Neuron (in vitro differentiated cells): ENCODE results near the gene C15orf61.

Source experiments
- H2AFZ ChIP-seq: one replicate; pipeline ENCODE4 v1.6.1; 2013; ENCODE audit warnings: low read depth, mild to moderate bottlenecking, inconsistent platforms, low read length, moderate library complexity
- H3K27me3 ChIP-seq: one replicate; pipeline ENCODE4 v1.6.1; 2013; ENCODE audit warnings: low read length; ENCODE audit not compliant: insufficient read depth
- H3K36me3 ChIP-seq: one replicate; pipeline ENCODE4 v1.6.1; 2013; ENCODE audit warnings: low read length; ENCODE audit not compliant: insufficient read depth
- H3K4me1 ChIP-seq: one replicate; pipeline ENCODE4 v1.6.1; 2013; ENCODE audit warnings: low read length; ENCODE audit not compliant: insufficient read depth
- H3K4me3 ChIP-seq: 2 replicates; pipeline ENCODE4 v1.5.1; 2013; ENCODE audit warnings: mild to moderate bottlenecking, low read length, moderate library complexity
- H3K9me3 ChIP-seq: one replicate; pipeline ENCODE4 v1.6.1; 2013; ENCODE audit warnings: low read length

The C15orf61 gene

DNA sequence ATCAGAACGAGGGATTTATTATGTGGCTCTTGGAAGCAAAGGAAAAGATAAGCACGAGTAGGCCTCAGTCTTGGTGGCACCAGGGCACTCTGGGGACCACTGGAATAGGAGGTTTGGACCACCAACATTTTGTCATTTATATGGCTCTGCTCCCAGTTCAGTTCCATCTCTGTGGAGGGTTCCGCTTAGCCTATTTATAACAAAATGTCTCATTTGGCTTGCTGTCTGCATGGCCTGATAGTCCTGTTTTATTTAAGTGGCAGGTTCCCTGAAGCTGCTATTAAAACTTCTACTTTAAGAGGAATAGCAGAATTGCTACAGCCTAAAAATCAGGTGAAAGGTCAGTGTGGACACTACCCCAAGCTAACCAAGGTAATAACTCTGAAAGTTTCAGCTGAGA, 48.7 kb downstream of the C15orf61 start:
- no peaks in the 10 kb centered on the region for H3K9me3 ChIP-seq
- no peaks in the 10 kb centered on the region for H3K36me3 ChIP-seq

DNA sequence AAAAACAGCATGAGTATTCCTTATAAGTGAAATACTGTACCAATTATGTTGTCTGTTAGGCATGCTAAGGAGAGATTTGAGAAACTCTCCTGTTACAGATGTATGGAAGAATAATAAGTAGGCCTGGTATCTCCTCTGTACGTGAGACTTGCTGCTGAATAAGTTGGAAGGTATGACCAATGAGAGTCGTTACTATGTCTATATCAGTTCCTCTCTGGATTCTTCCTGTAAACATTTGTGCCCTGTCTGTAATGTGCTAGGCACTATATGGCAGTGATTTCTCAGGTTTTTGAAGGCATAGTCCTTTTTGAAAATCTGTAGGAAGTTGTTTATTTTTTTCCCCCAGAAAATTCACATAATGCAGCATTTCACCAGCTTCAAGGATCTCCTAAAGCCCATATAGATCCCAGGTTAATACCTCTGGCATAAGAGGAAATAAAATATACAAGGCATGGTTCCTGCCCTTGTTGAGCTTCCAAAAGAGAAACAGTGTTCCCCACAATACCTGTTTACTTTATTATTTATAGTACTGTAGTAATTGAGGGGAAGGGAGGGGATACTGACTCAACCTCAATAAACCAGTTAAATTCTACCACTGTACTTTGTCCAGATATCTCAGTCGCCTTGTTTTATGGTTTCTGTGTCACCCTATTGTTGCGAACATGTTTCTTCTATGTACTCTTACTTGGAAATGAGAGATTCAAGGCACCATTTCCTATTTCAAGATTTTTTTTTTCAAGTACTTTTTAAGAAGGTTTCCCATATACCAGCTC, 50.1 kb downstream of the C15orf61 start:
- Histone ChIP-seq H3K9me3 (no peaks in the 10 kb centered on the region), H3K4me3 (no peak overlapping the region), H2AFZ (no peak overlapping the region), H3K27me3 (no peaks in the 10 kb centered on the region), H3K4me1 (peaks cover 11% of the 10 kb centered on the region), H3K36me3 (no peaks in the 10 kb centered on the region)

More for the DNA sequence above, 48.7 kb downstream of the C15orf61 start:
- H2AFZ ChIP-seq, result no peak overlapping the region
- H3K4me3 ChIP-seq, result no peak overlapping the region
- H3K4me1 ChIP-seq, result peaks cover 15% of the 10 kb centered on the region
- no peaks in the 10 kb centered on the region for H3K27me3 ChIP-seq

DNA sequence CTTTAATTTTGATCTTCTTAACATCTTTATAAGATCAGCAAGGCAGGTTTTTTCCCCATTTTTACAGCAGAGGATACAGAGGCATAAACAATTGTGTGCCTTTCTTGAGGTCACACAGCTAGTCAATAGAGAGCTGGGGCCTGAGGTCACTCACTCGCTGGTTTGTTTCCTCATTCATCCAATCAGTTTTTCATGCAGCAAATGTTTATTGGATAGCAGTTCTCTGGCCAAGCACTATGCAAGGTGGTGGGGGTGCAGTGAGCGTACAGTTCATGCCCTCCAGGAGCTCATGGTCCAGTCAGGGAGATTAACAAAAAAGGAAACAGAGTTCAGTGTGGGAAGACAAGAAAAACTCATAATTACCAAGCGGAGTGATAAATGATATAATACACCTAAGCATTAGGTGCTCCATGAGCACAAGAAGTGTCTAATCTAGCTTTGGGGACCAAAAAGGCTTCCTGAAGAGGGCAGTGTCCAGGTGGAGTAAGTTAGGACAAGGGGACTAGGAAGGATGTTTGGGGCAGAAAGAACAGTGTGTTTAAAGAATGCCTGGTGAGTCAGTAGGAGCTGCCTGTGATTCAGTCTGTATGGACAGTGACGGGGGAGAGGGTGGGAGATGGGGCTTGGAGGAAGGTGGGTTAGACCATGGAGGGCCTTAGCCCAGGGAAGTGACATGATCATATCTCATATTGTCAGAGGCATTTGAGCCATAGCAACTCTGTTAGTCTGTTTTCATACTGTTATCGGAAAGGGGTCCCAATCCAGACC, 50.9 kb downstream of the C15orf61 start:
- Histone ChIP-seq H3K4me1 (peaks cover 11% of the 10 kb centered on the region), H3K36me3 (no peaks in the 10 kb centered on the region), H3K9me3 (no peaks in the 10 kb centered on the region), H3K4me3 (no peak overlapping the region), H3K27me3 (no peaks in the 10 kb centered on the region), H2AFZ (no peak overlapping the region)

DNA sequence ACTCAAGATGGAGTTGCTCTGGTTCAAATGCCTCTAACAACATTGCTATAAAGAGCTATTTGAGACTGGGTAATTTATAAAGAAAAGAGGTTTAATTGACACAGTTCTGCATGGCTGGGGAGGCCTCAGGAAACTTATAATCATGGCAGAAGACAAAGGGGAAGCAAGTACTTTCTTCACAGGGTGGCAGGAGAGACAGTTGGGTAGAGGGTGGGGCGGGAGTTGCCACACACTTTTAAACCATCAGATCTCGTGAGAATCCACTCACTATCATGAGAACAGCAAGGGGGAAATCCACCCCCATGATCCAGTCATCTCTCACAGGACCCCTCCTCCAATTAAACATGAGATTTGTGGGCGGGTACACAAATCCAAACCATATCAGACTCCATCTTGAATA, 52.3 kb downstream of the C15orf61 start:
- Histone ChIP-seq H3K4me1 (peaks cover 11% of the 10 kb centered on the region), H2AFZ (no peak overlapping the region), H3K36me3 (no peaks in the 10 kb centered on the region), H3K9me3 (no peaks in the 10 kb centered on the region), H3K4me3 (no peak overlapping the region), H3K27me3 (no peaks in the 10 kb centered on the region)

DNA sequence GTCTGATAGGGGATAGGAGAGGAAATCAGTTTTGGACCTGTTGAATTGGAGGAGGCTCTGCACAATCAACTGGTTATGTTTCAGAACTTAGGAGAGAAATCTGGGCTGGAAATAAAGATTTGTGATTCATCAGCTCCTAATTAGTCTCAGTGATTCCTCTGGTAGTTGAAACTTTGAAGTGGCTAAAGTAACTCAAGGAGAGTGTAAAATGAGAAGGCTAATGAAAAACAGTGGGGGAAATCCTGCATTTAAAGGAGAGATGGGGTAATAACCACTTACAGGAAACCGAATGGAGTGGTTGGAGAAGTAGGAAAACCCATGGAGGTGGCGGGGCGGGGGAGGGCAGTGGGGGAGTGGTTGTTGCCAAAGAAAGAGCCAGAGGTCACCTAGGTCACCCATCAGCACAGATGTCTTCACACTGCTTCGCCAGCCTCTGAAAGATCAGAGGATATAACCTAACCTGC, 54.1 kb downstream of the C15orf61 start:
- Histone ChIP-seq H3K4me1 (peaks cover 11% of the 10 kb centered on the region), H3K4me3 (no peak overlapping the region), H3K27me3 (no peaks in the 10 kb centered on the region), H2AFZ (no peak overlapping the region), H3K9me3 (no peaks in the 10 kb centered on the region), H3K36me3 (no peaks in the 10 kb centered on the region)

DNA sequence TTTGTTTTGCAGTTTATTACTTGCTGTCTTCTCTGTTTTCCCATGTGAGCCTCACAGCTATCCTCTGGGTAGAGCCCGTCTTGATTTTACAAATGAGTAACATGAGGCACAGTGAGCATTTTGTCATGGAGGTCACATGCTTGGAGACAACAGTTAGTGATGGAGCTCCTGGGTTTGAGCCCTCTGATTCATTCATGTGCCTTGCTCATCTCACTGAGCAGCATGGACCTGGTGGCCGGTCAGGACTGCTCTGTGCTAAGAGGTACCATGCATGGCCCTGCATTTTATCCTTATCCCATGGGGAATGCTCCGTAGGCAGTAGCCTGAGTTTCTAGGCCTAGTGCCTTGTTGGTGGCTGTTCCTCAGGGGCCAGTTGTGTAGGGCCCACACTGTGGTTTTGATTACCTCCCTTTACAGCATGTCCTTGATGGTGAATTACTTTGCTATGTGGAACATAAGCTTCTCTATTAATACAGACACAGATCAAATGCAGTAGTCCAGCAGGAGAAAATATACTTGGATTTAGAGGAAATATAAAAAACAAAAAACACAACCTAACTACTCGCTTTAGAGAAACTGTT, 57.2 kb downstream of the C15orf61 start:
- H3K4me1 ChIP-seq, result no peaks in the 10 kb centered on the region

DNA sequence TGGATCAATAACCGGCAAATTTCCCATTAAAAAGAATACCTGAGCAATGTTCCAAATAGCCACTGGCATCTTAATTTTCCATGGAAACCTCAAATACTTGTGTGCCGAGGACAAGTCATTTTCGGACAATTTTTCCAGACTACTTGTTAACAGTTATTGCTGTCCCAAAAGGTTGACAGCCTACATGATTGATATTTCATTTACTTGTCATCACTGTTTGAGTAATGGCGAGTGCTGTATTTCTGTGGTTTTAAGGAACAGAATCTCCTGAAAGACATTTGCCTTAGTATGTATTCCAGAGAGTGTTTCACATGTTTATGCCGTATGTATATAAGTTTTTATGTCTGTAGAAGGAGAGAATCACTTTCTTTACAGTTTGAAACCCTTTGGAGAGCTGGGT, 58.2 kb downstream of the C15orf61 start:
- H3K27me3 ChIP-seq, result no peaks in the 10 kb centered on the region
- H3K36me3 ChIP-seq, result no peaks in the 10 kb centered on the region
- H3K4me1 ChIP-seq, result no peaks in the 10 kb centered on the region

More for the DNA sequence above, 57.2 kb downstream of the C15orf61 start:
- Histone ChIP-seq H3K4me3 (no peak overlapping the region), H3K36me3 (no peaks in the 10 kb centered on the region), H2AFZ (no peak overlapping the region), H3K27me3 (no peaks in the 10 kb centered on the region), H3K9me3 (no peaks in the 10 kb centered on the region)

More for the DNA sequence above, 58.2 kb downstream of the C15orf61 start:
- Histone ChIP-seq H3K4me3 (no peak overlapping the region), H2AFZ (no peak overlapping the region), H3K9me3 (no peaks in the 10 kb centered on the region)
